Measurements from ENCODE around the gene SPINK9. TPM values are rescaled to one million over a fixed set of nuclear protein-coding genes. Genes with fewer than 3 reads are reported as not detected.
"Not testable (repeated sequence)": the region's sequence is repeated elsewhere in the genome, so short reads cannot be mapped to it uniquely, and the experiment has no call there.

The SPINK9 gene, protein sequence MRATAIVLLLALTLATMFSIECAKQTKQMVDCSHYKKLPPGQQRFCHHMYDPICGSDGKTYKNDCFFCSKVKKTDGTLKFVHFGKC
- not detected for polyA plus RNA-seq (2013, experiment 1 of 2; ENCODE audit: insufficient read length)
- polyA plus RNA-seq (2013, experiment 2 of 2; ENCODE audit: insufficient read length) = not detected

DNA sequence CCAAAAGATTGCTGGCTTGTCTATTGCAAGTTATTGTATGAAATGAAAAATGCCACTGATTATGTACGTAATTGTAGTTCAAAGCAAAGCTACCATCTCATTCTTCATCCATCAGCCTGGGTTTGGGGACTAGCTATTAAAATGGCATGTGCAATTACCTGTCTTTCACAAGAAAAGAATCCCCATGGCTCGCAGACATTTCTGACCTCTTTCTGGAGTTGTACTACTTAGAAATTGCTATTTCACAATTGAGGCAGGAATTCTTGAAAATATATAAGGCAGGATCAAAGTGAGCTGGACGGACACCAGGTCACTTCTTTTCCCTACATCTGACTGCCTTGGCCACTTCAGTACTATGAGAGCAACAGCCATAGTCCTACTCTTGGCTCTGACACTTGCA, at the start of gene SPINK9:
Gene SPINK9, plus strand, starts transcription at position 301 of the 400 bp plus-strand sequence. Its CDS starts 55 bp downstream, at position 356.
- no peak for DNase-seq

DNA sequence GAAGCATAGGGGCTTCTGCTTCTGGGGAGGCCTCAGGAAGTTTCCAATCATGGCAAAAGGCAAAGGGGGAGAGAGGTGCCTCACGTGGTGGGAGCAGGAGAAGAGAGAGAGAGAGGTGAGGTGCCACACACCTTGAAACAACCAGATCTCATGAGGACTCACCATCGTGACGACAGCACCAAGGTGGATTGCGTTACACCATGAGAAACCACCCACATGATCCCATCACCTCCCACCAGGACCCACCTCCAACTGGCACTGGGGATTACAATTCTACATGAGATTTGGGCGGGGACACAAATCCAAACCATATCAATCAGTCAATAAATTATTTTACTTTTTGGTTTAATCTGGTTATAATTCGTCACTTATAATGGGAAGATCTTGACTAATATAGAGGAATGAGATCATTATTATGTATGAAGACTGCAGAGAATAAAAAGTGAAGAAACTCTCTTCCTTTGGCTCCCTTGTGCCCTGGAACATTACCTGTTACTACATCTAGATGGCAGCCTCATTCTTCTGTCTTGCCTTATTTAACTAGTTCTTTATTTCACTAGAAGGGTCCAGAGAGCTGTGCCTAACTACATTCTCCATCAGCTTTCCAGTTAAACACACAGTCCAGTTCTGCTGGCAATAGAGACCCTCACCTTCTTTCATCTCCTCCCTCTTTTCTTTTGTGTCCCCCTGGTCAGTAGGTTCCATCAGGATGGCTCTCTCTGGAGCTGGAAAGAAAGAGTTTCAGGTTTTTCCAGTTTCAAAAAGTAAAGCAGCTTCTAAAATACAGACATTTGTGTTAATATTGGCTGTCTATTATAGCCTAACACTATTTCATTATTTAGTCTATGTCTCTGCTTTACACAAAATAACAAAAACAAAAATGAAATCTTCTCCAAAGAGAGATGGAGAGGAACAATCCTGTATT, 44.8 kb upstream of the SPINK9 start:
- DNase-seq = peak; percentile 12

DNA sequence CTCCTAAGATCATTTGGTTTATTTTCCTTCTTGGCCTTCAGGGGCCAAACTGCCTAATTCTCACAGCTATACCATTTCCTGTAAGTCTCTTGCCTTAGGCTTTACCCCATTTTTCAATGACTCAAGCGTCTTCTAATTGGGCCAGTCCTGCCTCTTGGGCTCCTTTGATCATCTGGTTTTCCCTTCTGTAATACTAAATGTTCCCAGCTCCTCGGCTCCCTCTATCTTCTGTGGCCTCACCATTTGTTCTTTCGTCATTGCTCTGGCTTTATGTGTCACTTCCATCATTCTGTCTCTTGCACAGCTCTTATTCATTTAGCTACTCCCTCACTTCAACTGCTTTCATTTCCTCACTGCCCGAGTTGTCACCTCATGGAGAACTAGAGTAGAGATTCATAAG, 37.6 kb upstream of the SPINK9 start:
- DNase-seq = no peak

DNA sequence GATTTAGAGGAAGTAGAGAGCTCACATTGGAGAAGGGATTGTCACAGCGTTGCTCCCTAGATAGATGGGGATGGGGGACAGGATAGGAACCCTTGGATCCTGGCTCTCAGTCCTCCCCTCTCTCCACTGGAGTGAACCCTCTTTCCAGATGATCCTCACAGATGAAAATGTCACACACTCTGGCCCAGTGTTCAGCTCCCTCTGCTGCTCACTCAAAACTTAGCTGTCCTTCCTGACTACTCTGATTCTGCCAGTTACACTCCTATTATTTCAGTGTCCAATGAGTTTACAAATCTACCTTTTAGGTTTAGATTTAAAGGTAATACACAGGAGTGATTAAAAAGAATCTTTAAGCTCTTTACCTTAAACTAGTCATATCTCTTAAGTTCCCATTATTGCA, 28.9 kb upstream of the SPINK9 start:
- no peak for DNase-seq

DNA sequence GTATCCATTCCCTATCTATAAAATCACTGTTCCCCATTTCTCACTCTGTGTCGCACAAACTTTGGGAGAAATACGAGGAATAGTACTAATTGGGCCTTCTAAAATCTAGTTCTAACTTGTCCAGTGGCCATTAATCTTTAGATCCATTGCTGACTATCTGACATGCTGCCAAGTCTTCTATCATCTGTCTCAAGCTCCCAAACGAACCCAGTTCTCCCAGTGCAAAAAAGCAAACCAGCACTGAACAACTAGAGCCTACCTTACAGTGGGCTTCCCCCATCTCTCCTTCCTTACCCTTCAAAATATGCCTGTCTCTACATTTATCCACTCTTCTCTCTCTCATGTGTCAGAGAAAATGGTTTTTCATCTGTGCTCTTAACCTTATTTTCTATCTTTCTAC, 26.3 kb upstream of the SPINK9 start:
- DNase-seq = no peak

DNA sequence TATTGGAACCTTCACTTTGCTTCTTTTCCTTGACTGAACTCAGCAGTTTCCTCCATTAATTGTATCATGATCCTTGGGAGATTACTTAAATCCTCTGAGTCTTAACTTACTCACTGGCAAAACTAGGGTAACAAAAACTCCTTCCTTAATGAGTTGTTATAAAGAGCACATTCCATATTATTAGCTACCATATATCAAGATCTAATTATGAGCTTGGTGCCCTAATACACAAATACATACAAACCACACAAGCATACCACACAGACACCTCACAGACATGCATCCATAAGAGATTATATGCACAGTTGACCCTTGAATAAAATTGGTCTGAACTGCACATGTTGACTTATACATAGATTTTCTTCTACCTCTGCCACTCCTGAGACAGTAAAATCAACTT, 25.6 kb upstream of the SPINK9 start:
- no peak for DNase-seq

DNA sequence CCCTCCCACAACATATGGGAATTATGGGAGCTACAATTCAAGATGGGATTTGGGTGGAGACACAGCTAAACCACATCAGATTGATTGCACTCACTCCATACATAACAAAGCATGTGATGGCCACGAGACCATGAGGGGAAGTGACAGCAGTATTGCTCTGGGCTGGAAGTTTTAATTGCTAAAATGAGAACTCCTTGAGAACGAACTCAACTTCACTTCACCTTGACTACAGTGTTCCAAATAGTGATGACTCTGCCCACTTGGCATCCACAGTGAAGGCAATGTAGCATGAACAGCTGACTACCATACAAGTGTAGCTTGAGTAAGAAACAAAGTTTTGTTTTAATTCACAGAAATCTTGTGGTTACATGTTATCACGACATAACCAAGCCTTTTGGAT, 23.9 kb upstream of the SPINK9 start:
- no peak for DNase-seq

DNA sequence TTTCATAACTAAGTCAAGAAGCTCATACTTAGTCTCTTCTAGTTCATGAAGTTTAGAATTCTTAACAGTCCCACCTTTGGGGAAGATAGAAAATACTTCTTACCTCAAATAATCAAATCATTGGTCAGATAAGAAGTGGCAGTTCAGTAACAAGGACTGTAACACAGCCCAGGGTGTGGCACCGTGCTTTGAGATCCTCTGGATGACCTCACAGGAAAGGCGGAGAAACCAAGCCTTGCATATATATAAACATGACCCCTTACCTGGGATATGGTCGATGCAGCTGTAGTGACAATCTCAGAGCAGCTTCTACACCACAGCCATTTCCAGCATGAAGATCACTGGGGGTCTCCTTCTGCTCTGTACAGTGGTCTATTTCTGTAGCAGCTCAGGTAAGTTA, 23.2 kb upstream of the SPINK9 start, which contains the start of gene SPINK7:
Gene SPINK7, plus strand, starts transcription at position 271 of the 400 bp plus-strand sequence. Its CDS starts 61 bp downstream, at position 332.
- DNase-seq = no peak

DNA sequence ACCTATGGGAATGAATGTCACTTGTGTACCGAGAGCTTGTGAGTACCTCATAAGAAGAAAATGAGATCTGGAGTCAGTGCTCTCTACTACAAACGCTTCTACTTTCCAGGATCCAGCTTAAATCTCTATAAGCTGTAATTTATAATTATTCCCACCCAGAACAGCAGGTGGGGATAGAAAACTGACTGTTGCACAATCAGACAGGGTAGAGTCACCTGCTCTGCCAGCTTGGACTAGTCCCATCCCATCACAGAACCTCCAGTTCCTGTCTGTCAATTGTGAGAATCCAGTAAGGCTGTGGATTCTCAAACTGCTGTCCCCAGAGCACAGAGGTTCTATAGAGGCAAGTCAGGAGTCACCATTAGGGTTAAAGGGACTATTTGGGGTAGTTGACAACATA, 21.2 kb upstream of the SPINK9 start:
- DNase-seq = no peak

DNA sequence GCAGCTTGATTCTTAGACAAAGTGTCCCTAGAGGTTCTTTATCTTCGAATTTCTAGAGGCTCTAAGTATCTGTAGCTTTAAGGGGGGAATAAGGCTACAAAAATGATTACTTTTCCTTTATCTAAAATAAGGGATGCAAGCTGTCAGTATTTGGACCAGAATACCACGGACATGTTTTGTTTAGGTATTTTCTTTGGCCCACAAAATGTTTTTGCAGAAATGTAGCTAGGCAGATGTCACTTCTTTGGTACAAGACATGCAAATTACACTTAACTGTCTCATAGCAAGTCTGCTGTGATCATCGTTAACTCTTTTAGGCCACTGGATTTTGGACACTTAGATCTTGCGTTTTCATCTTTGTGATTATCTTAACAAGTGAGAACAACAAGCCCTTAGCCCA, 20.6 kb upstream of the SPINK9 start:
- DNase-seq = no peak

DNA sequence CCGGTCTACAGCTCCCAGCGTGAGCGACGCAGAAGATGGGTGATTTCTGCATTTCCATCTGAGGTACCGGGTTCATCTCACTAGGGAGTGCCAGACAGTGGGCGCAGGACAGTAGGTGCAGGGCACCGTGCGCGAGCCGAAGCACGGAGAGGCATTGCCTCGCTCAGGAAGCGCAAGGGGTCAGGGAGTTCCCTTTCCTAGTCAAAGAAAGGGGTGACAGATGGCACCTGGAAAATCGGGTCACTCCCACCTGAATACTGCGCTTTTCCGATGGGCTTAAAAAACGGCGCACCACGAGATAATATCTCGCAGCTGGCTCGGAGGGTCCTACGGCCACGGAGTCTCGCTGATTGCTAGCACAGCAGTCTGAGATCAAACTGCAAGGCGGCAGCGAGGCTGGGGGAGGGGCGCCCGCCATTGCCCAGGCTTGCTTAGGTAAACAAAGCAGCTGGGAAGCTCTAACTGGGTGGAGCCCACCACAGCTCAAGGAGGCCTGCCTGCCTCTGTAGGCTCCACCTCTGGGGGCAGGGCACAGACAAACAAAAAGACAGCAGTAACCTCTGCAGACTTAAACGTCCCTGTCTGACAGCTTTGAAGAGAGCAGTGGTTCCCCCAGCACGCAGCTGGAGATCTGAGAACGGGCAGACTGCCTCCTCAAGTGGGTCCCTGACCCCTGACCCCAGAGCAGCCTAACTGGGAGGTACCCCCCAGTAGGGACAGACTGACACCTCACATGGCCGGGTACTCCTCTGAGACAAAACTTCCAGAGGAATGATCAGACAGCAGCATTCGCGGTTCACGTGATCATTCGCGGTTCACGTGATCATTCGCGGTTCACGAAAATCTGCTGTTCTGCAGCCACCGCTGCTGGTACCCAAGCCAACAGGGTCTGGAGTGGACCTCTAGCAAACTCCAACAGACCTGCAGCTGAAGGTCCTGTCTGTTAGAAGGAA, 15.1 kb upstream of the SPINK9 start:
- DNase-seq = not testable (repeated sequence)

DNA sequence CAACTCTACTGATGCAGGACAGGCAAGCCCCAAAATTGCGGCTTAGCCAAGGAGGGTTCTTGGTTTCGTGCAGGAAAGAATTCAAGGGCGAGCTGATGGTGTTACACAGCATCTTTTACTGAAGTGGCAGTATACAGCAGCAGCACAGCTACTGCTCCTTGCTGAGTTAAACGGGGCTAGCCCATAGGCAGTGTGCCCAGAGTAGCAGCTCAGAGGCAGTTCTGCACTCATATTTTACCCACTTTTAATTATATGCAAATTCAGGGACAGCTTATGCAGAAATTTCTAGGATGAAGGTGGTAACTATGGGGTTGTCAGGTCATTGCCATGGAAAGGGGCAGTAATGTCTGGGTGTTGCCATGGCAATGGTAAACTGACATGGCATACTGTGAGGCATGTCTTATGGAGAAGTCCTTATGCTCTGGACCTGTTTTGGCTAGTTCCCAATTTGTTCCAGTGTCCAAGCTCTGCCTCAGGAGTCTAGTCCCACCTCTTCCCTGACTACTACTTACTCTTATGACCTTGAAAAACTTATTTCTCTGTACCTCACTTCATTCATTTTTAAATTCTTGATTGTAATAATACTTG, 2.0 kb upstream of the SPINK9 start:
- no peak for DNase-seq

DNA sequence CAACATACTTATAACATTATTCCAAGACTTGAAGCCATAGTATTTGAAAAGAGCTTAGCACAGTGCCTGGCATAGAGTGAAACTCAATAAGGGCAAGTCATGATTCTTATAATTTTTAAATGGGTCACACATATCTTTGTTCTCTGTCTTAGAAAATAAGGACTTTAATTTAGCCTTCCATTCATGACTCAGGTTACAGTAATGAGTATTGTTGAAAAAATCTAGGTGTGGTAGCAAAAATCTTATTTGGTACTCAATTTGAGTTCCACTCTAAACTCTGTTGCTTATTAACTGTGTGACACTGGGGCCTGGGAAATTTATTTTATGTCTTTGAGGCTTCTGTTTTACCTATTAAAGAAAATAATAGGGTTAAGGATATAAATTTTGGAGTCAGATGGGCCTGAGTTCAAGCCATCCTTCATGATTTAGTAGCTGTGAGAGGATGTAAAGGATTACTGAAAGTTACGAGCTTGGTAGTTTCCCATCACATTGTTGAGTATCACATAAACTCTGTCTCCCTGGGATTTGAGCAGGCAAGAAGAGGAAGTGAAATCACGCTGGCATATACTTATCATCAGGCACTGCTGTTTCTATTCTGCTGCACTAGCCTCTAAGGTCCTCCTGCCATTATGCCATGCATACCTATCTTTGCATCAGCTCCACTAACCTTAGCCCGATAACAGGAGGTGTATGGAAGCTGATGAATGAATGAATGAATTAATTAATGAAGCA, 1.5 kb downstream of the SPINK9 start:
- no peak for DNase-seq

DNA sequence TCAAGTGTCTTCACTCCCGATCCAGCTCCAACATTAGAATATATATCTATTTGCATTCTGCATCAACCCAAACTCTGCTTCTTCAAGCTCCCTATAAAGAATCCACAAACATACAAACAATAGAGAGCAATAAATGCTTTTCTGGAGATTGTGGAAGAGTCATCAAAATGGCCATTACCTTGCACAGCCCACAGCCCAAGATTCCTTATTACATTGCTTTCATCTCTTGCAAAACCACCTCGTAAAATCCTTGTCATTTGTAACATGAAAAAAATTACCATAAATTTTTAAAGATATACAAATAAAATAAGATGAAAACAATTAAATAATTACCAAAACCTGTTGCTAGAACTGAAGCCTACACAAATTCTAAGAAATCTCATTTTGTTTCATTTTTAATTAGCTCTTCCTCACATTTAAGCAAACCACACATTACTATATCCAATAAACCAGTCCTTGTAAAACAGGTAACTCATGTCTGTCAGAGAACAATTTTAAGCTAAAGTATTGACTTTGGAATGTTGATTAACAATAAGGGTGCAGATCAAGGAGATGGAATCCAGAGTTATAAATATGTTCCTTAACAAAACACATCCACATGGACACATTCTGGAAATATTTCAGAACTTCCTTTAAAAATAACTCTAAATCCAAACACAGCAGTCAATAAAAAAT, 7.1 kb downstream of the SPINK9 start:
- DNase-seq = no peak

DNA sequence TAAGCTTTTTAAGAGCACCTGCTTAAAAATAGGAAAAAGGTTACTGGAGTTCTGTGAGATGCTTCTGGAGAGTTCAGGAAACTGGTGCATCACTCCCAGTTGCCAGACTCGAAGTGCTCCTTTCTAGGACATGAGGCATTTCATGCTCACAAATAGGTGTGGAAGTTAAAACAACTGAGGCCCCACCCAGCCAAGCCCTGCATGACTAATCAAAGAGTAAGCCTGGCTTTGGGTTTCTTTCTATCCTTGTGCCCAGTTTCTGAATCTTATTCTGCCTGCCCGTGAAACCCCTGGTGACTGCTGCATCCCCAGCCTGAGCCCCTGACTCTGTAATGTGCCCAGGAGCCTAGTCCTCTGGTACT, 7.7 kb downstream of the SPINK9 start:
- no peak for DNase-seq

DNA sequence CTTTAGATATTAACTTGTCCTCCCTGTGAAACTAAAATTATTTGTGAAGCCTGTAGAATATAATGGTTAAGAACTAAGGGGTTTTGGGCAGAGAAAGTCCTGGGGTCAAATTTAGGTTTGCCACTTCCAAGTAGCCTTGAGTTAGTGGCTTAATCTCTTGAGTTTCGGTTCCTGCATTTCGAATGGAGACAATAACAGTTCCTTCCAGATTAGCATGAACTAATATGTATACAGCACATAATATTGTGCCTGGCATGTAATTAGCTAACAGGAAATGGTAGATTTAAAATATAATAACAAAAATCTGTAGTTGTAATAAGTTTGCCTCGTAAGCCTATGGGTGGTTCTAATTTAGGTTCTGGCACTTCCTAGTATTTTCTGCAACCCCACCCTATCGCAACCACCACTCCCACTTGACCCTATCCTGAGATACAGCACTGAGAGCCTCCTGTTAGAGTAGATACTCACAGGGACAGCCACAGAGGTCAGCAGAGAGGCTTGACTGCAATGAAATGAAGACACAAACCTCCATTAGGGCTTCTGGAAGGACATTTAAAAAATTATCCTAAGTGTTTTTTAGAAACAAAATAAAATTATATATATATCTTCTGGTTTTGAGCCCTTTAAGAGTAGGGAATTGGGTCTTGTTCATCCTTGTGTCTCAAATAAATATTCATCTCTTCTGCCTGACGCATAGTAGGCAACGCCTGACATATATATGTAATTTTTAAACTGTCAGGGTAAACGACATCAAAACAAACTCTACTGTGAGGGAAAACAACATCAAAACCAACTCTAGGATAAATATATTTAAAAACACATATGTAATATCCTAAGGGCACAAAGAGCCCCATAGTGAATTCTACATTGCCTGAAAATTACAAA, 8.5 kb downstream of the SPINK9 start:
- DNase-seq = no peak

DNA sequence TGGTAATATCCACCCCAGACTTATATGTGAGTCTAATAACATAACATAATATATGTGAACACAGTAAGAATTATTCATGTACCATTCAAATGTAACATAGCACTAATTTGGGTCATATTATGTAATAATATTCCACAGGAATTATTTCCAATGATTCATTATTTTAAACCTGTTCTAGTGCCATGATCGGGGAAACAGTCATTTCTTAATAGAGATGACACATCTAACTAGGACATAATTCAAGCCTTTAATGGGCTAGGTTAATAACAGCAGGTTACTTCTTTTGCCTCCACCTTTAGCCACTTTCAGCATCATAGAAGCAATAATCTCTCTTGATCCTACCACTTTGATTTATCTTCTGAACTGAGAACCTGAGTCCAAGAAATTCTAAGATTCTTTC, 12.3 kb downstream of the SPINK9 start:
- no peak for DNase-seq

DNA sequence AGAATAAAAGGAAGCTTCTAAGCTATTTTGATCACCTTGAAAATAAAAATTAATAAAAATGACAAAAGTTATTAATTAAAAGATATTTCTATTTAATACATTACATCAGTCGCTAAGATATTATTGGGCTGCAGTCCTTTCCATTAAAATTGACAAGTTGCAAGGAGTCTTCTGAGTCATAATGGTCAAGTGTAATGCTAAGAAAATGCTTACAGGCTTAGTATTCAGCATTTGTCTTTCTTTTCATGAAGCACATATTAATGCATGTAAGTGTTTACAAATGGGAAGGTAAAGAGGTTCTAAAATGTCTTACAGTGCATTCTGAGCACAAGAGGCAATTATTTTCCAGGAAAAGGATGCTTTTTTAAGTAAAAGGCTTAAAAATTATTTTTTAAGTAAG, 17.3 kb downstream of the SPINK9 start:
- DNase-seq = no peak

DNA sequence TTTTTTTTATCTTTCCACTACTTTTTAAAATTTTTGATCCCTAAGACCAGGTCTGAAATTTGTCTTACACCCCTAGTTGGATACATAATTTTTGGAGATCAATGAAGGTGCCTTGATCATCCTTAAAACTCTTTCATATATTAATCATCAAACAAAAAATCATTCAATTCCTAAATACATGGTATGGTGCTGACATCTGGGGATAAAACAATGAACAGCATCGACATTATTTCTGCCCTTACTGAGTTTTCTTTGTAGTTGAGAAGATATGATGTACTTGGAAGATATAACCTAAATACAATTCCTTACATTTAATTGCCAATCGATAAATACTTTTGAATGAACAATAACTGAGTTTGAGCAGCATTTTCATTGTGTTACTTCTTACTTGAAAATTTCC, 18.3 kb downstream of the SPINK9 start:
- DNase-seq = no peak

DNA sequence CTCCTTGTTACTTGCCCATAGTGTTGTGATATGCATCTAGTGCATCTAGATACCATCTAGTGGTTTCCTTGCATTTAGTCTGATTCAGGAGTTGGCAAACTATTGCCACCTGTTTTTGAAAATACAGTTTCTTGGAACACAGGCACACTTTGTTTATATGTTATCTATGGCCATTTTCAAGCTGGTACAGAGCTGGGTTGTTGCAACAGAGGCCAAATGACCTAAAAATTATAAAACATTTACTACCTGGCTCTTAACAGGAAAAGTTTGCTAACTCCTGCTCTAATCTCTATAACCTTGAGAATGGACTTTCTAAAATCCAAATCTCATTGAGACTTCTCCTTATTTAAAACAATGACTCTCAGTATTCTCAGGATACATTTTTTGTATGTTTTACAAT, 29.0 kb downstream of the SPINK9 start:
- no peak for DNase-seq

All from fibroblast of skin of back (primary cell).